ENCODE results near the gene FOSB. TPM values are rescaled to one million over a fixed set of nuclear protein-coding genes. Genes with fewer than 3 reads are reported as not detected.
"Not testable (repeated sequence)": the region's sequence is repeated elsewhere in the genome, so short reads cannot be mapped to it uniquely, and the experiment has no call there.

Gene FOSB
- total RNA-seq (2014; rRNA removed; shearing (Covaris generic)), result 4.3 and 5.5 TPM in 2 replicates

DNA sequence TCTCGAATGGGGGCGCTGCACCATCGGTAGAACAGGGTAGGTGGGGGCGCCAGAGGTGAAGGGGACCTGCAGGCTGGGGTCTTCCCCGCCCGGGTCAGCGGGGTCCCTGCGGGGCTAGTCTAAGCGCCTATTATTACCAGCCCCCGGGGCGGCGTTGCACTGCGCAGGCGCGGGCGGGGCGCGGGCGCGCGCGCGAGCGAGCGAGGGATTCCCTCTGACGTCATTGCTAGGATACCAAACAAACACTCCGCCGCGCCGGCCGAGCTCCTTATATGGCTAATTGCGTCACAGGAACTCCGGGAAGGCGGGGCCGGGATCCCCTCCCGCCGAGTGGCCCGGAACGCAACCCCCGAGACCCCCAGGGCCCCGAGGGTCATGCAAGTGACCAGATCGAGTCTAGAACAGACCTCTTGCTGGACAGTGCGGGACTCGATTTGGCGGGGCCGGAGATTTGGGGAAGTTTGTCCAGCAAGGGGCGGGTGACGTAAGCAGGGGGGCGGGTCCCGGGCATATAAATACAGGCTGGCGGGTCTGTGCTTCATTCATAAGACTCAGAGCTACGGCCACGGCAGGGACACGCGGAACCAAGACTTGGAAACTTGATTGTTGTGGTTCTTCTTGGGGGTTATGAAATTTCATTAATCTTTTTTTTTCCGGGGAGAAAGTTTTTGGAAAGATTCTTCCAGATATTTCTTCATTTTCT is at the start of gene FOSB:
Gene FOSB (plus strand): TSS at position 541 of the 703 bp plus-strand sequence. CDS start 591 bp downstream, outside the sequence.
- DNase-seq (ENCODE audit: low read depth), result peak; percentile 94

DNA sequence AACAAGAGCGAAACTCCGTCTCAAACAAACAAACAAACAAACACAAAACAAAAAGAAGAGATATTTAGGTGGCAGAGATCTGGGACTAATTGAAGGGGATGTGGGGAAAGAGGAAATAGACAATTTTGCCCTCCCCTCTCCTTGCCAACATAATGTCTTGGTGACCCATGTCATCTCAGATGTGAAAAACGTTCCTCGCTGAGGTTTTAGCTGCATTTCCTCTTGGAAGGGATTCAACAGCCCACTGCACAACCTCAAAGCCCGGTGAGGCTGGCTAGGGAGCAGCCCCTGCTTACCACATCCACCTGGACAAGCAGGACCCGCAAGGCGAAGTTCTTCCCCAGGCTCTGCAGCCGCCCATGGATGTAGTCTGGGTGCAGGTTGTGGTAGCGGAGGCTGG is 49.0 kb upstream of the FOSB start:
- no peak for DNase-seq (ENCODE audit: low read depth)

DNA sequence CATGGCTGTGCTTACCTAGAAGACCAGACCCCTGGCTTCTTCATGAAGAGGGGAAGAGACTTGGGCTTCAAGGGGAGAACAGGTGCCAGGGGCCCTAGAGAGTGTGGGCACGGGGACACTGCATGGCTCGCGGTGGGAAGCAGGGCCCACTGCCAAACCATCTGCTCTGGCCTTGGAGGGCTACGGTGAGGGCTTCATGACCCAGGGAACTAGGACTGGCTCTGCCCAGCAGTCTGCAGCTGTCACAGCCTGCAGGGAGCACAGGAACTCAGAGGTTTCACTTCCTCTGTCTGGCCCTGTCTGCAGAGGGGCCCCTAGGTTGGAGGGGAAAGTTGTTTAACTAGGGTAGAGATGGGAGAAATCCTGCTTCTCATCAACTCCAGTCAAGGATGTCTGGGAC is 48.4 kb upstream of the FOSB start:
- no peak for DNase-seq (ENCODE audit: low read depth)

DNA sequence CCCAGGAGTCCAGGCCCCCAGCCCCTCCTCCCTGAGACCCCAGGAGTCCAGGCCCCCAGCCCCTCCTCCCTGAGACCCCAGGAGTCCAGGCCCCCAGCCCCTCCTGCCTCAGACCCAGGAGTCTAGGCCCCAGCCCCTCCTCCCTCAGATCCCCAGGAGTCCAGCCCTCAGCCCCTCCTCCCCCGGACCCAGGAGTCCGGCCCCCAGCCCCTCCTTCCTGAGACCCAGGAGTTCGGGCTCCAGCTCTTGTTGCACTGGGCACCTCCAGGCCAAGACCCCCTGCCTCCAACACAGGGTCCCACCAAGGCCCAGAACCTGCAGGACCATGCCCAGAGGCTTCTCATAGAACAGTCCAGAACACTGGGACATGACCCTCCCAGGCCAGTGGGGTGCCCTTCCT is 47.9 kb upstream of the FOSB start:
- DNase-seq (ENCODE audit: low read depth), result no peak

DNA sequence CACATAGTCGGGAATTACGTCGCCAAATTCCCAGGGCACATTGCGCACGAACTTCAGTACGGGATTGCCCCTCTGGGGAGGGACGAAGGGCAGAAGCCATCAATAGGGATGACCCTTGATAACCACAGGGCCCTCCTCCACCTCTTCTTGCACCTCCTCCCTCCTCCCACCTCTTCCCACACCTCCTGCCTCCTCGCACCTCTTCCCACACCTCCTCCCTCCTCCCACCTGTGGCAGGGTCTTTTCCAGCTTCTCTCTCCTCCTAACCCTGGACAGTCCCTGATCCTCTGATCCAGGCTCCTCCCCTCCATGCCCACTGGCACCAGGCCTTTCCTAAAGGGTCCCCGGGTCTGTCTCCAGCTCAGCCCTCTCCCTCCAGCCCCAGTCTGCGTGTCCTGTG is 47.4 kb upstream of the FOSB start:
- DNase-seq (ENCODE audit: low read depth), result no peak

DNA sequence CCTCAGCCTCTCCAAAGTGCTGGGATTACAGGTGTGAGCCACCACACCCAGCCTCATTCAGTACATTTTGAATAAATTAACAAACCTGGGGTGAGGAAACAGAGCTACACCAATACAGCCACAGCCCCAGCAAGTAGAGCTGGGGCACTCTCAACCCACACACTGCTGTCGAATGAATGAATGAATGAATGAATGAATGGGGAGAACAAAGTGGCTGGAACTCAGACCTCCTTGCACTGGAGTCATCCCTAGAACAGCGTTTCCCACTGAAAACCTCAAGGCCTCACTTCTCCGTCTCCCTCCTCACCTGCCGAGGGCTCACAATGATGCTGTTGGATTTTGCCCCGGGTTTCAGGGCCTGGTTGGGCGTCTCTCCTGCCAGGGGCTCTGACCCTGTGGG is 46.9 kb upstream of the FOSB start:
- no peak for DNase-seq (ENCODE audit: low read depth)

DNA sequence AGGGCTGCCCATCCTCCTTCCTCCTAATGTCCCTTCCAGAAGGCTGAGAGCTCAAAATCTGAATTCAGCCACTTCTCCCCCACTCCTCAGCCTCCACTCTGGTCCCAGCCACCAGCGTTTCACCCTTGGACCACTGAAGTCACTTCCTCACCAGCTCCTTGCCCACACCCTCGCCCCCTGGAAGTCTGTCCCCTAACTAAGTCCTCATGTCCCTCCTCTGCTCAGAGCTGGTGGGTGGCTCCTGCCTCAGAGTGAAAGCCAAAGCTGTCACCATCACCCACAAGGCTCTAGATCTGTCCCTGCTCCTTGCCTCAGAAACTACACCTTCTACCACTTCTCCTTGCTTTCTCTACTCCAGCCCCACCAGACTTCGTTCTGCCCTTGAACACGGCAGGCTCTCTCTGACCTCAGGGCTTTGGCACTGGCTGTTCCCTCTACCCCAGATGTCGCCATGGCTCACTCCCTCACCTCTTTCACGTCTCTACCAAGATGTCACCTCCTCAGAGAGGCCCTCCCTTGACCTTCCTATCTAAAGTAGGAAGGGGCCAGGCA is 45.8 kb upstream of the FOSB start:
- no peak for DNase-seq (ENCODE audit: low read depth)

DNA sequence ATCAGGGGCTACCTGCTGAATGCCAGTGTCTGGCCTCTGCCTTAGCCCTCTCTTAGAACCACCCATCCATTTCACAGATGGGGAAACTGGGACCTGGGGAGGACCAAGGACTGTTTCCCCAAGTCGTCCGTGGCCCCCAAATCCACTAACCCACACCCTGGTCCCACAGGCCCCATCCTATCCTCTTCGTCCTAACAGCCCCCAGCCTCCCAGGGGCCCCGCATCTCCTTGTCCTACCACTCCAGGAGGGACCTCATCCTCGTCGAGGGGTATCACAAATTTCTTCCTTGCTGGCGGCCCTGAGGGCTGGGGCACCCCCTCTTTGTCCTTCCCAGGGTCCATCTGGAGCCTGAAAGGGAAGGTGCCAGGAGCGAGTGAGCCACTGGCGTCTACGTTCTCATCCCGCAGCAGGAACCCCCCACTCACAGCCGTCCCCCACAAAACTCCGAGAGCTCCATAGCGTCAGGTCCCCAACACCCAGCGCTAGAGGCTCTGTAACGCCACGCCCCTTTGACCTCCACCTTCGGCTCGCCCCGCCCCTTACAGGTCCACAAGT is 44.7 kb upstream of the FOSB start:
- DNase-seq (ENCODE audit: low read depth), result no peak

DNA sequence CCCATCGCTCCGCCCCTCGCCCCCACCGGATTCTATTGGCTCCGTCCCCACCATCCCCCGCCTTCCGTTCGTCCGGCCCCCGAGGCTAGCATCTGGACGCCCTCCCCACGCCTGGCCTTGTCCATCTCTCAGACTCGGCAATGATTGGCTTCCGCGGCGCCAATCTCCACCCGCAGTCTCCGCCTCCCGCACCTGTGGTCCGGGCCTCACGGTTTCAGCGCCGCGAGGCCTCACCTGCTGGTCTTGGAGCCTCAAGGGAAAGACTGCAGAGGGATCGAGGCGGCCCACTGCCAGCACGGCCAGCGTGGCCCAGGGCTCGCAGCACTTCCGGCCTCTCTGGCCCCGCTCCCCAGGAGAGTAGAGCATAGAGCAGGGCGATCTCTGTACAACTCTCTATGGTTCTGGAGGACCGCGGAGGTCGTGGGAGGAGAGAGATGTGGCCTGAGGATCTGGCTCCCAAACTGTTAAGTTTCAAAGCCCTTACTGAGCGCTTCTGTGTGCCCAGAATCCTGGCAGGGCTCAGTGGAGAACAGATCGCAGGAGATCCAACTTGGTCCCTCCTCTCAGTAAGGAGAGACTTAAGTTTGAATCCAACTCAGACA is 44.1 kb upstream of the FOSB start, which contains the start of gene ERCC1:
Gene ERCC1 (minus strand): TSS at position 329 of the 602 bp plus-strand sequence. CDS start 543 bp downstream, outside the sequence.
- peak; percentile 96 for DNase-seq (ENCODE audit: low read depth)

DNA sequence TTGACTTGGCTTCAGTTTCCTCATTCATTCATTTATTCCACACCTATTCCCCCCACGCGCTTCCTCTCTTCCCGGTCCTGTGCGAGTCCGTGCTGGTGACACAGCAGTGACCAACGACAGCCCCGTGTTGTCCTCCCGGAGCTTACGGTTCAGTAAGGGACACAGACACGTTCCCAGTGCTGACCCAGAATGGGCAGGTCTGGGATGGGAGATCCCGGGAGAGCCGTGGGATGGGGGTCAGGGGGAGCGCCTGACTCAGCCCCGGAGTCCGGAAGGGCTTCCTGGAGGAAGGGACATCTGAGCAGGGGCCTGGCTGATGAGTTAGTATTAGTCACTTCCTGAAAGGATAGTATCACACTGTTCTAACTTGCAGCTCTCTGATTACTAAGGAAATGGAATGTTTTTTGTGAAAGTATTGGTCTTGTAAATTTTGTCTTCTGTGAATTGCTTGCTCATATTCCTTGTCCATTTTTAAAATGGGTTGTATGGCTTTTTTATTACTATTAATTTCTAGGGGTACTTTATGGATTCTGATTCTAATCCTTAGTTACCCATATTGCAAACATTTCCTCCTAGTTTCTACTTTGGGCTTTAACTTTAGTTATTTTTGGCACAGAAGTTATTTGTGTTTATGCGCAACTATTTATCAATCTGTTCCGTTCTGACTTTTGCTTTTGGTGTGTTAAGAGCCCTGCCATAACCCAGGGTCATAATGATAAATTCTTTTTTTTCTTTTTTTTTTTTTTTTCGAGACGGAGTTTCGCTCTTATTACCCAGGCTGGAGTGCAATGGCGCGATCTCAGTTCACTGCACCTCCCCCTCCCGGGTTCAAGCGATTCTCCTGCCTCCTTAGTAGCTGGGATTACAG is 43.4 kb upstream of the FOSB start:
- DNase-seq (ENCODE audit: low read depth), result peak; percentile 96

DNA sequence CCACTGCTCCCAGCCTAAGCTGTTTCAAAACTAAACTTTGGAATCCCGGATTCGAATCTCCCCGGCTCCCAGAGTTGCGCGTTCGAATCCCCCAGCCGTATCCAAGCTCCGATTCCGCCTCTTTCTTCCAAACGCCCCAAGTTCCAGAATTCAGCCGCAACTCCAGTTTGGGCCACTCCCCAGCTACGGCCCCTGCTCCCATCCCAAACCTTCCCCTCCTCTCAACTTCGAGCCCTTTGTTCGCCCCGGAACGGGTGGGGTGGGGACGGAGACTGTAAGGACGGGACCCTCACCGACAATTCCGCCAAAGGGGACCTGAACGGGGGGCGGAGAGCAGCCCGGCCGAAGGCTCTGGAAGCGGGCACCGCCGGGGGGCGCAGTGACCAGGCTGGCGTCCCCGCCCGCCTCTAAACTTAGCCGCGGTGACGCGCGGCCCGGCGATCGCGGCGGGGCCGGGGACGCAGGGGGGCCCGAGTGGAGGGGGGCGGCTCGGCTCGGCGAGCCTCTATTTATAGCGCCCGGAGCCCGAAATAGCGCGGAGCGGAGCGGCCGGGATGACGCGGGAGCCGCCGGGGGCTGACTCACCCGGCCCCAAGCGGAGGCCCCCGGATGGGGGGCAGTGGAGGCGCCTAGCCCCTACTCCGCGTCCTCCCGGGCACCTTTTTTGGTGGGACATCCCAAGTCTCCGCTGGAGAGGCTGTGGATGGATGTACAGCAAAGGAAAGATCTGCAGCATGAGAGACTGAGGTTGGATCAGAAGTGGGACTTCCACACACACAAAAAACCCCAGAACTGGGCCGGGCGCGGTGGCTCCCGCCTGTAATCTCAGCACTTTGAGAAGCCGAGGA is 39.2 kb upstream of the FOSB start:
- peak; percentile 53 for DNase-seq (ENCODE audit: low read depth)

DNA sequence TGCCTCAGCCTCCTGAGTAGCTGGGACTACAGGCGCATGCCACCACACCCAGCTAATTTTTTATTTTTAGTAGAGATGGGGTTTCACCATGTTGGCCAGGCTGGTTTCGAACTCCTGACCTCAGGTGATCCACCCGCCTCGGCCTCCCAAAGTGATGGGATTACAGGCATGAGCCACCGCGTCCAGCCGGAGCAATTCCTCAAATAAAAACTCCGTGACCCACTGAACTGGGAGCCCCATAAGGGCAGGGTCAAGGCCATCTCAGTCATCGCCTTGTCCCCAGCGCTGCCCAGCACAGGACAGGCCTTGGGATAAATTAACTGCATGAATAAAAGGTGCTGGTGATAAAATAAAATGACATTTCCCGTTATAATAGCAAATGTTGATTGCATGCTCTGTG is 37.9 kb upstream of the FOSB start:
- not testable (repeated sequence) for DNase-seq (ENCODE audit: low read depth)

DNA sequence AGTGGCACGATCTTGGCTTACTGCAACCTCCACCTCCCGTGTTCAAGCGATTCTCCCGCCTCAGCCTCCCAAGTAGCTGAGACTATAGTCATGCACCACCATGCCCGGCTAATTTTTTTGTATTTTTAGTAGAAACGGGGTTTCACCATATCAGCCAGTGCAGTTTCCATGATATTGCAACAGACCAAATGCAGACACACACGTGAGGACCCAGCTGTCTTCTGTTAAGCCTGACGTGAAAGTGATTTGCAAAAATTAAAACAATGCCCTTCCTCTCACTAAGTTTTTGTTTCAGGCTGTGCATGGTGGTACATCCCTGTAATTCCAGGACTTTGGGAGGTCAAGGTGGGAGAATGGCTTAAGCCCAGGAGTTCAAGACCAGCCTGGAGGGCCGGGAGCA is 36.8 kb upstream of the FOSB start:
- not testable (repeated sequence) for DNase-seq (ENCODE audit: low read depth)

DNA sequence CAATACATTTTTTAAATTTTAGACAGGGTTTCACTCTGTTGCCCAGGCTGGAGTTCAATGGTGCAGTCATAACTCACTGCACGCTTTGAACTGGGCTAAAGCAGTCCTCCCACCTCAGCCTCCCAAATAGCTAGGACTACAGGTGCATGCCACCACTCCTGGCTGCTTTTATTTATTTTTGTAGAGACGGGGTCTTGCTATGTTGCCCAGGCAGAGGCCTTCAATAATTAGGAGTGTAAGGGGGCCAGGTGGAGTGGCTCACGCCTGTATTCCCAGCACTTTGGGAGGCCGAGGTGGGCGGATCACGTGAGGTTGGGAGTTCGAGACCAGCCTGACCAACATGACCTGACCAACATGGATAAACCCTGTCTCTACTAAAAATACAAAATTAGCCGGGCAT is 35.3 kb upstream of the FOSB start:
- not testable (repeated sequence) for DNase-seq (ENCODE audit: low read depth)

DNA sequence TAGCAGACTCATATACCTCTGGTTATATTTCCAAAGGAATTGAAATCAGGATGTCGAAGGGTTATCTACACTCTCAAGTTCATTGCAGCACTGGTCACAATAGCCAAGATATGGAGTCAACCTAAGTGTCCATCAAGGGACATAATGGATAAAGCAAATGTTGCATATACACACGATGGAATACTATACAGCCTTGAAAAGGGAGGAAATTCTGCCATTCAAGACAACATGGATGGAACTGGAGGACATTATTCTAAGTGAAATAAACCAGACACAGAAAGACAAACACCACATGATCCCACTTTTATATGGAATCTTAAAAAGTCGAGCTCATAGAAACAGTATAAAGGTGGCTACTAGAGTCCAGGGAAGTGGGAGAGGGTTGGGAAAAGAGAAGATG is 30.5 kb upstream of the FOSB start:
- no peak for DNase-seq (ENCODE audit: low read depth)

DNA sequence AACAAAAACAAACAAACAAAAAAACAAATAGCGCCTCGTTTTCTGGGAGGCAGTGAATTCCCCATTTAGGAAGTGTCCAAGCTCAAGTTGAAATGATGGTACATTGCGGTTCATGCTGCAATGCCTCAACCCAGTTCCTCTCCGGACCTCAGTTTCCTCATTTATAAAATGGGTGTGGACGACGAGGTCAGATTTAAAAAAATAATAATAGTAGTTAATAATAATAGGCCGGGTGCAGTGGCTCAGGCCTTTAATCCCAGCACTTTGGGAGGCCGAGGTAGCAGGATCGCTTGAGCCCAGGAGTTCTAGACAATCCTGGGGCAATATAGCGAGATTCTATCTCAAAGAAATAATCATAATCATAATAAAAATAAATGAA is 28.6 kb upstream of the FOSB start:
- no peak for DNase-seq (ENCODE audit: low read depth)

DNA sequence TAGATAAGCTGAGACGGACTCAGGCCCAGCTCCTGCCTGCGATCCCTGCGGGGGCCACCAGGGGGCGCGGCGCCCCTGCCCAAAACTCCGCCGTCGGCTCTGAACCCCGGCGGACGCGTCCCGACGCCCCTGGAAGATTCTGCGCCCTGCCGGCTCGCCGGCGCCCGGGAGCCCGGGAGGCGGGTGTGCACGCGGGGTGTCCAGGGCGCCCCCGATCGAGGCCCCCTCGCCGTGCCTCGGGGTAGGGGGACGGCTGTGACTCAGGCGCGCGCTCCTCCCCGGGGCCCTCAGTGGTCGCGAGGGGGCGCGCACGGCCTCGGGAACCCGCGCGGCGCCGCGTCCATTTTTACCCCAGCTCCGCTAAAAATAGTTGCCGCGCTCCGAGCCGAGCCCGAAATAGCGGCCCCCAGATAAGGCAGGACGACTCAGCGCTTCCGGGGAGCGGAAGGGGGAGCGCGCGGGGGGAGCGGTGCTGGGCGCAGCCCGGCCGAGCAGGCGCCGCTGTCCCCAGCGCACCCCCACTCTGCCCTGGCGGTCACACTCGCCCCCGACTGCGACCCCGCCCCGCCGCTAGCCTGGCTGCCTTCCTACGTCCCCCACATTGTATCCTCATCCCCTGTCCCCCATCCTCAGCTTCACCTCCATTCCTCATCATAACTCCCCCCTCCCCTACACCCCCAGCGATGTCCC is 28.1 kb upstream of the FOSB start:
- DNase-seq (ENCODE audit: low read depth), result peak; percentile 81

DNA sequence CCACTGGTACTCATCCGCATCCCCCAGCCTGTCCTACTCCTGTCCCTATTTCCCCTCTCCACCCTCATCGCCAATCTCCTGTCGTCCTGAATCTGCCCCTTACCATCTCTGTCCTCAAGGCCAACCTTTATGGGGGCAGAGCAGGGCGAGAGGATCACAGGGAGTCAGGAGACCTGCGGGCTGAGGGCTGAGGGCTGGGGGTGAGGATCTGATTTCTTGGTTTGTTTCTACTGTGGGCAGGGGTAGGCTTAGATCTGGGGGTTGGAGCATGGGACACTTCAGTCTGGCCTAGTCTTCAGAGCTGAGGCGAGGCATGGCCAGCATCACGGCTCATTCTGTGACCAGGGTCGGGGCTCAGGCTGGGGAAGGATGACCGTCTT is 27.5 kb upstream of the FOSB start:
- DNase-seq (ENCODE audit: low read depth), result no peak

DNA sequence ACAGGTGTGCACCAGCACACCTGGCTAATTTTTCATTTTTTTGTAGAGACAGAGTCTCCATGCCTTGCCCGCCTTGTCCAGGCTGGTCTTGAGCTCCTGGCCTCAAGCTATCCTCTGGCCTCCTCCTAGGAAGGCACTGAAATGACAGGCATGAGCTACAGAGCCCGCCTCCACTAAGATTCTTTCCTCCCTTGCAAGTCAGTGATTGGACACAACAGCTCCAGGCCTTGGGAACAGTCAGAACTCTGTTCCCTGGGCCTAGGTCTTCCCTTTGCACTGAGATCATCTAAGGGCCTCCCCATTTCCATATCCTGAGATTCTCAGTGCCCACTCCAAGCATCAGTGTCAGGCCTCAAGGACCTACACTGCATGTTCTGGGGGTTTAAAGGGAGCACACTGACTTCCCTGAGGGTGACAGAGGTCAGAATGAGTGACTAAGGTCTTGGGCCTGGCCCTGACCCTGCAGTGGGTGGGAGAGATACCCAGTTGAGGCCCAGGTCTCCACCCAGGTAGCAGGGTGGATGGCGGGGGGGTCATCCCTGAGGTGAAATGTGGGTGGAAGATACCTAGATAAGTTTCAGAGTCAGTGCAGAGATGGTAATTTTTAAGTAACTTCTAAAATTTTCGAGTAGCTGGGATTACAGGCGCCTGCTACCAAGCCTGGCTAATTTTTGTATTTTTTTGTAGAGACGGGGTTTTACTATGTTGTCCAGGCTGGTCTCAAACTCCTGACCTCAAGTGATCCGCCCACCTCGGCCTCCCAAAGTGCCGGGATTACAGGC is 26.7 kb upstream of the FOSB start:
- DNase-seq (ENCODE audit: low read depth), result peak; percentile 69

DNA sequence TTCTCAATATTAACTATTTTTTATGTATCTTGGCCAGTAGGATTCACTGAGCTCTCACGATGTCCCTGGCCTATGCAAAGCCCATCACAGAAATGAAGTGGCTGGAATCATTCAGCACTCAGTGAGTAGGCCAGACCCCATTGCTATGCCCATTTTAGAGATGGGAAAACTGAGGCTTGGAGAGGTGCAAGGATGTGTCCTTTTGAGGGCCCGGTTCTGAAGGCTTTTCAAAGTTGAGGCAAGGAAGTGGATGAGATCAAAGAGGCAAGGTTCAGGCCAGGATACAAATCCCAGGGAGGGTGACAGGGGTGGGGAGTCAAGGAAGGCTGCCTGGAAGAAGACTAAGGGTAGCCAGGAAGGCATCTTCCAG is 25.4 kb upstream of the FOSB start:
- DNase-seq (ENCODE audit: low read depth), result no peak
